ENCODE measurements around the gene GAPDH.
A peak's percentile ranks its signal among the peaks of the same experiment; 100 is the strongest.

GAPDH gene

DNA sequence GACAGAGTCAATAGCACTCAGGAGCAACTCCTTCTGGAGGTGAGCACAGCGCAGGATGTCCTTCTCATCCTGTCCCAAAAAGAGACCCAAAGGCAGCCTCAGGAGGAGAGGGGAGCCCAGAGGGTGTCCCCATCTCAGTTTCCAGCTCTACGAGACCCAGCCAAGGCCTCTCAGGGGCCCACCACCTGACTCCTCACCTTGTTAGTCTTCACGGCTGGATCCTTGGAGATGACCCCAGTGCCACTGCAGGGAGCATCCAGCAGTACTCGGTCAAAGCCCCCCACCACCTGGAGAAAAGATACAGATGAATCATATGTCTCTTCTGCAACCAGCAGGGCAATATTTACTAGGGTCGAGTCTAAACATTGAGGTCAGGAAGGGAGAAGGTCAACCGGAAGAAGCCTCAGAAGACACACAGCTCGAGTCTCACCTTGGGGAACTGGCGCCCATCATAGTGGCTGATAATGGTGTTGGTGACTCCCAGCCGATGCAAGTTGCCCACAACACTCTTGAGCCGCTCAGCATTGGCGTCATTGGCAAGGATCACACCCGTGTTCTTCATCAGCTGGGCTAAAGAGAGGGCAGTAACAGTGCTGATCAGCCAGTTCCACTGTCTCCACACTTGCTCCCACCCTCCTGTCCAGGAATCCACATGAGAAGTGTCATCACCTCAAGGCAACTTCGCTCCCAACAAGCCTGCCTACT lies 26.3 kb downstream of the GAPDH start:
- H3F3A ChIP-seq (ENCODE audit: control insufficient read depth, insufficient read depth), result peaks cover 27% of the 10 kb centered on the region
- peaks cover 22% of the 10 kb centered on the region for H3K4me1 ChIP-seq (ENCODE audit: control insufficient read depth, low read length)
- H4K20me1 ChIP-seq (ENCODE audit: control insufficient read depth, insufficient read depth, low read depth, low read length), result peaks cover 8% of the 10 kb centered on the region
- no peaks in the 10 kb centered on the region for H3K27me3 ChIP-seq (ENCODE audit: control insufficient read depth, low read length)
- H3K9me3 ChIP-seq (ENCODE audit: control insufficient read depth, insufficient read depth, low read length), result no peaks in the 10 kb centered on the region
- H3K9me2 ChIP-seq (replicated peaks; ENCODE audit: control insufficient read depth, low read length), result no peaks in the 10 kb centered on the region
- H3K79me2 ChIP-seq (ENCODE audit: control insufficient read depth, low read length), result peaks cover 54% of the 10 kb centered on the region
- H3K36me3 ChIP-seq (ENCODE audit: control insufficient read depth, low read length), result peaks cover 85% of the 10 kb centered on the region
- TF ChIP-seq, protein P1, sequence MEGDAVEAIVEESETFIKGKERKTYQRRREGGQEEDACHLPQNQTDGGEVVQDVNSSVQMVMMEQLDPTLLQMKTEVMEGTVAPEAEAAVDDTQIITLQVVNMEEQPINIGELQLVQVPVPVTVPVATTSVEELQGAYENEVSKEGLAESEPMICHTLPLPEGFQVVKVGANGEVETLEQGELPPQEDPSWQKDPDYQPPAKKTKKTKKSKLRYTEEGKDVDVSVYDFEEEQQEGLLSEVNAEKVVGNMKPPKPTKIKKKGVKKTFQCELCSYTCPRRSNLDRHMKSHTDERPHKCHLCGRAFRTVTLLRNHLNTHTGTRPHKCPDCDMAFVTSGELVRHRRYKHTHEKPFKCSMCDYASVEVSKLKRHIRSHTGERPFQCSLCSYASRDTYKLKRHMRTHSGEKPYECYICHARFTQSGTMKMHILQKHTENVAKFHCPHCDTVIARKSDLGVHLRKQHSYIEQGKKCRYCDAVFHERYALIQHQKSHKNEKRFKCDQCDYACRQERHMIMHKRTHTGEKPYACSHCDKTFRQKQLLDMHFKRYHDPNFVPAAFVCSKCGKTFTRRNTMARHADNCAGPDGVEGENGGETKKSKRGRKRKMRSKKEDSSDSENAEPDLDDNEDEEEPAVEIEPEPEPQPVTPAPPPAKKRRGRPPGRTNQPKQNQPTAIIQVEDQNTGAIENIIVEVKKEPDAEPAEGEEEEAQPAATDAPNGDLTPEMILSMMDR (IDR thresholded peaks at IDR 0.05; ENCODE audit: low read depth, low read length, poor library complexity, severe bottlenecking), result no peak
- TF ChIP-seq EZH2phosphoT487 (IDR thresholded peaks at IDR 0.05; ENCODE audit: borderline replicate concordance, low read length), result no peak
- no peak overlapping the region for H3K27ac ChIP-seq (ENCODE audit: low read depth, low read length)
- H3K4me2 ChIP-seq (ENCODE audit: low read length), result no peak overlapping the region
- H3K4me3 ChIP-seq (ENCODE audit: low read length), result no peak overlapping the region

DNA sequence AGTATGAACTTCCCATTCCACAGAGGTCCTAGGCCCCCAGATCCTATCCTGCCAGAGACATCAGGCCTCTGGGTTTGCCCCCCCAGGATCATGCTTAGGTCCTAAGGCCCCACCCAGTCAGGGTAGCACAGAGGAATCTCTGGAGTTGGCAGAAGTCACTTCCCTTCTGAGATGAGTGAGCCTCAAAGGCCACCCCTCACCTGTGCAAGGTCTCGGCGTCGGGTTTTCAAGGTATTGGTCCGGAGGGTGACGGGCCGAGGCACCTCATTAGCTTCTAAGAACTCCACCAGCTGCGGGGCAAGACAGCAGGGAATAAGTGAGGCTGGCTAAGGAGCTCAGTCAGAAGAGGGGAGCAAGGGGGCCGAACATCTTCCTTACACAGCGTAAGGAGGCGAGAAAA lies 28.6 kb downstream of the GAPDH start:
- Histone ChIP-seq H3K9me3 (ENCODE audit: control insufficient read depth, insufficient read depth, low read length) (no peaks in the 10 kb centered on the region), H3K27me3 (ENCODE audit: control insufficient read depth, low read length) (no peaks in the 10 kb centered on the region), H3K9me2 (replicated peaks; ENCODE audit: control insufficient read depth, low read length) (no peaks in the 10 kb centered on the region), H3K79me2 (ENCODE audit: control insufficient read depth, low read length) (peaks cover 61% of the 10 kb centered on the region), H3K36me3 (ENCODE audit: control insufficient read depth, low read length) (peaks cover 91% of the 10 kb centered on the region), H3K4me2 (ENCODE audit: low read length) (no peak overlapping the region), H3K4me3 (ENCODE audit: low read length) (no peak overlapping the region), H4K20me1 (ENCODE audit: control insufficient read depth, insufficient read depth, low read depth, low read length) (peaks cover 18% of the 10 kb centered on the region), H3K27ac (ENCODE audit: low read depth, low read length) (no peak overlapping the region), H3F3A (ENCODE audit: control insufficient read depth, insufficient read depth) (peaks cover 28% of the 10 kb centered on the region; the same call in 1 of the 2 replicates), H3K4me1 (ENCODE audit: control insufficient read depth, low read length) (peaks cover 26% of the 10 kb centered on the region)
- TF ChIP-seq EZH2phosphoT487 (IDR thresholded peaks at IDR 0.05; ENCODE audit: borderline replicate concordance, low read length), result no peak
- TF ChIP-seq, protein P1 (IDR thresholded peaks at IDR 0.05; ENCODE audit: low read depth, low read length, poor library complexity, severe bottlenecking), result no peak

DNA sequence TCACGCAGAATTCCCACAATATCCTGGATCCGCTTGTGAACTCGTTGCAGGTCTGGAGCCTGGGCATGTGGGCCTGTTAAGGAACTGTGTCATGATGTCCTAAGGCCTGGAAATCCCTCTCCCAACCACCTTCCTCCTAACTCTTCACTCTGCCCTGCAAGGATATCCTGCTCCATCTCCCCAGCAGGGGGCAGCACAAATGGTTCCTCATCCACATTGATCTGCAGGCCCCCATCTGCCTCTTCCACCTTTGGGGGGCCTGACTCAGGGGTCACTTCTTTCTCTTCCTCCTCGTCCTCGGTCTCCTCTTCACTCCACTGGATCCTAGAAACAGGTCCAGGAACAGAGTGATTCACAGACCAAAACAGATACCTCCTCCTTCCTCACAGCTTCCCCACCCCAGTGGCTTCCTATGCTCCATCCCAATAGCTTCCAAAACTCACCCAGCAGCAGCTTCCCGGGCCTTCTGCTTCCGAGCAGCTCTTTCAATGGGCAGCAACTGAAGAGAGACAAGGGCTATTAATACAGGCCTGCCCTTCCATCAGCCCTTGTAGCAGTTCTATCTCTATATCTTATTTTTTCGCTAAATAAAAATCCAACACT lies 29.2 kb downstream of the GAPDH start:
- H3K79me2 ChIP-seq (ENCODE audit: control insufficient read depth, low read length), result peaks cover 67% of the 10 kb centered on the region
- H3K4me1 ChIP-seq (ENCODE audit: control insufficient read depth, low read length), result peaks cover 21% of the 10 kb centered on the region
- H3K27me3 ChIP-seq (ENCODE audit: control insufficient read depth, low read length), result no peaks in the 10 kb centered on the region
- TF ChIP-seq, protein P1 (IDR thresholded peaks at IDR 0.05; ENCODE audit: low read depth, low read length, poor library complexity, severe bottlenecking), result peak; percentile 98
- no peak for TF ChIP-seq EZH2phosphoT487 (IDR thresholded peaks at IDR 0.05; ENCODE audit: borderline replicate concordance, low read length)
- H3K9me2 ChIP-seq (replicated peaks; ENCODE audit: control insufficient read depth, low read length), result no peaks in the 10 kb centered on the region
- H3K4me2 ChIP-seq (ENCODE audit: low read length), result no peak overlapping the region
- H3K4me3 ChIP-seq (ENCODE audit: low read length), result no peak overlapping the region
- peaks cover 18% of the 10 kb centered on the region for H4K20me1 ChIP-seq (ENCODE audit: control insufficient read depth, insufficient read depth, low read depth, low read length)
- H3K9me3 ChIP-seq (ENCODE audit: control insufficient read depth, insufficient read depth, low read length), result no peaks in the 10 kb centered on the region
- H3K27ac ChIP-seq (ENCODE audit: low read depth, low read length), result no peak overlapping the region
- peaks cover 92% of the 10 kb centered on the region for H3K36me3 ChIP-seq (ENCODE audit: control insufficient read depth, low read length)
- peaks cover 27% of the 10 kb centered on the region; the same call in 1 of the 2 replicates for H3F3A ChIP-seq (ENCODE audit: control insufficient read depth, insufficient read depth)

All from DOHH2 (cell line).